Gastroesophageal sphincter (tissue), 4 donors: ENCODE results near the gene REPS2. TPM values are rescaled to one million over a fixed set of nuclear protein-coding genes. Genes with fewer than 3 reads are reported as not detected.

Source experiments
- ATAC-seq: fragments of 150-250 bp; one replicate; pipeline ENCODE4 v1.9.1; 2016; ENCODE audit warnings: mild to moderate bottlenecking, moderate library complexity
- H3K27ac ChIP-seq, 4 donors: fragments of 200-600 bp; sonication (generic) in 3 of 4; 1 replicate in 3 of 4; 2 replicates in 1 of 4; pipeline ENCODE4 v1.5.1; 2016 to 2019
- H3K27me3 ChIP-seq: fragments of 200-600 bp; sonication (generic); one replicate; pipeline ENCODE4 v1.5.1; 2019
- H3K36me3 ChIP-seq, 2 donors: fragments of 200-600 bp; sonication (generic); one replicate each; pipeline ENCODE4 v1.5.1; 2019; ENCODE audit warnings: control low read depth in 1 of 2
- H3K4me1 ChIP-seq, 3 donors: fragments of 200-600 bp; sonication (generic); 1 replicate in 2 of 3; 2 replicates in 1 of 3; pipeline ENCODE4 v1.5.1; 2016 to 2019; ENCODE audit warnings: control low read depth in 2 of 3
- H3K4me3 ChIP-seq, 2 donors: fragments of 200-600 bp; sonication (generic); one replicate each; pipeline ENCODE4 v1.5.1; 2019; ENCODE audit warnings: mild to moderate bottlenecking in 1 of 2, moderate library complexity in 1 of 2
- H3K9me3 ChIP-seq, 3 donors: fragments of 200-600 bp; sonication (generic); one replicate each; pipeline ENCODE4 v1.5.1; 2017 to 2019; ENCODE audit warnings: control low read depth in 2 of 3
- CTCF ChIP-seq, 4 experiments: fragments of 200-600 bp in 2 of 4; fragments of 450-650 bp in 2 of 4; sonication (generic) in 1 of 4; IDR thresholded peaks; one replicate each; pipeline ENCODE4 v1.5.1; 2017 to 2019; ENCODE audit warnings: antibody characterized with exemption in 4 of 4, mild to moderate bottlenecking in 2 of 4, moderate library complexity in 2 of 4
- EP300 ChIP-seq: sonication (generic); formaldehyde crosslinking; IDR thresholded peaks from one replicate; pipeline ENCODE4 v1.6.1; 2017; ENCODE audit warnings: antibody characterized with exemption, mild to moderate bottlenecking
- POLR2A ChIP-seq, 2 donors: fragments of 450-650 bp; IDR thresholded peaks; one replicate each; pipeline ENCODE4 v1.6.1; 2017; ENCODE audit warnings: antibody characterized with exemption in 2 of 2, mild to moderate bottlenecking in 2 of 2, moderate library complexity in 1 of 2
- POLR2AphosphoS5 ChIP-seq: sonication (generic); formaldehyde crosslinking; IDR thresholded peaks from one replicate; pipeline ENCODE4 v1.6.1; 2017; ENCODE audit warnings: antibody characterized with exemption
- WGBS, 2 donors: methylation state at CpG; one replicate each; pipeline ENCODE4 v1.1.5; 2018; ENCODE audit warnings: low coverage in 1 of 2; 5-methylcytosine and 5-hydroxymethylcytosine counted together
- total RNA-seq, 4 donors: library from RNA; depleted of rRNA; stranded (reverse); fragments of >200 nt; gene quantifications; one replicate each; pipeline ENCODE4 v1.1.0, GENCODE V29; 2016

Gene REPS2
- total RNA-seq, 4 donors from 2014 or later = 19.8 to 39.8 (median 24.9) TPM

GRCh38 chrX:17036171-17036961 lies 89.9 kb downstream of the REPS2 start:
- WGBS, 2 donors = 60 to 73% methylated on average over 3 of the region's 4 CpGs
- H3K9me3 ChIP-seq = no peaks in the 10 kb centered on the region
- no peaks in the 10 kb centered on the region for H3K27me3 ChIP-seq
- peaks cover 0 to 26% (median 0%) of the 10 kb centered on the region in 3 donors for H3K4me1 ChIP-seq
- TF ChIP-seq POLR2A (IDR thresholded peaks at IDR 0.05) (no peak), POLR2AphosphoS5 (no peak), EP300 (no peak), CTCF (IDR thresholded peaks at IDR 0.05) (no peak)
- no peaks in the 10 kb centered on the region for H3K36me3 ChIP-seq
- no peak overlapping the region for H3K4me3 ChIP-seq
- no peak overlapping the region for H3K27ac ChIP-seq
- ATAC-seq = no peak

DNA sequence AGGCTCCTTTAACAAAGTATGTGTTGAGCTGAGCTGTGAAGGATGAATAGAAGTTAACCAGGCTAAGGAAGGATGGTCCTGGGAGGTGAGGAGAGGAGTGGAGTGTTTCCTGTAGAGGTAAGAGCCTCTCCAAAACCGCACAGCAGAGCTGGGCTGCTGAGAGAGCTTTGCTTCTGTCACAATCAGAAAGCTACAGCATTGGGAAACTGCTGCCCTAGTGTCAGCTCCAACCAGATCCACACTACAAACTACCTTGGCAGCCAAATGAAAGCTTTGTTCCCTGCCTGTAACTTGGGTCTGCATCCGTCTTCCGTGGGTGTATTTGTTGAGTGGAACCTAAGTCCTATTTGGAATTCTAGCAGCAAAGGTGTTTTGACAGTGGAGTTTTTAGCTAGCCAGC lies 91.8 kb downstream of the REPS2 start:
- Histone ChIP-seq H3K9me3 (no peaks in the 10 kb centered on the region), H3K4me3 (no peak overlapping the region), H3K27me3 (no peaks in the 10 kb centered on the region), H3K36me3 (no peaks in the 10 kb centered on the region), H3K27ac (peak overlapping the region; percentile 74 to 87 (median 81)), H3K4me1 (peaks cover 0 to 37% (median 0%) of the 10 kb centered on the region in 3 donors)
- TF ChIP-seq POLR2AphosphoS5 (no peak), CTCF (IDR thresholded peaks at IDR 0.05) (no peak), EP300 (no peak), POLR2A (IDR thresholded peaks at IDR 0.05) (no peak)
- peak; percentile 65 for ATAC-seq
- 30 to 40% methylated on average over 1 of the region's 3 CpGs for WGBS, 2 donors

GRCh38 chrX:17038681-17039161 lies 92.3 kb downstream of the REPS2 start:
- ATAC-seq = peak; percentile 74
- WGBS, 2 donors = 21% methylated on average over 5 of the region's 7 CpGs; no CpG with 5 or more reads in 1 of the 2 donors
- Histone ChIP-seq H3K9me3 (no peaks in the 10 kb centered on the region), H3K27me3 (no peaks in the 10 kb centered on the region), H3K27ac (peak overlapping the region; percentile 74 to 87 (median 81)), H3K4me3 (no peak overlapping the region), H3K4me1 (peaks cover 0 to 37% (median 0%) of the 10 kb centered on the region in 3 donors), H3K36me3 (no peaks in the 10 kb centered on the region)
- TF ChIP-seq POLR2AphosphoS5 (peak; percentile 48), POLR2A (IDR thresholded peaks at IDR 0.05) (no peak)

DNA sequence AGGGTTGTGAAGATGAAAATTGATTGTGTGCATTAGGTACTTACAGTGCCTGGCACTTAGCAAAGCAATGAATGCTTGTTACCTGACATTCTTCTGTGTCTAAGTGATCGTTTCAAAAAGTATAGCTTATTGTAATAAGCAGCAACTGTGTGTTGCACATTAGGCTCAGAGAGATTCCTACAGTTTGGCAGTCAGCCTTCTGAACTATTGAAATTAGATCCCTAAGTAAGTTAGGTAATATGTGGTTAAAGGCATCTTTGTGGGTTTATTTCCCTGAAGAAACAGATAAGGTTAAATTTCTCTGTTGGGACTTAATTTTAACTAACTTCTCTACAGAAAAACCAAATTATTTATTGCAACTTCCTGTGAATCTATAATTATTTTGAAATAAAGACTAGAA lies 93.4 kb downstream of the REPS2 start:
- TF ChIP-seq POLR2AphosphoS5 (no peak), CTCF (IDR thresholded peaks at IDR 0.05) (no peak), POLR2A (IDR thresholded peaks at IDR 0.05) (no peak), EP300 (no peak)
- Histone ChIP-seq H3K36me3 (no peaks in the 10 kb centered on the region), H3K9me3 (no peaks in the 10 kb centered on the region), H3K27me3 (no peaks in the 10 kb centered on the region), H3K4me3 (no peak overlapping the region), H3K4me1 (peaks cover 0 to 37% (median 0%) of the 10 kb centered on the region in 3 donors), H3K27ac (peak overlapping the region in 3 of 4 donors; percentile 74 to 82 (median 80))
- ATAC-seq = no peak
- 43 to 83% methylated on average over 1 of the region's 1 CpG for WGBS, 2 donors

DNA sequence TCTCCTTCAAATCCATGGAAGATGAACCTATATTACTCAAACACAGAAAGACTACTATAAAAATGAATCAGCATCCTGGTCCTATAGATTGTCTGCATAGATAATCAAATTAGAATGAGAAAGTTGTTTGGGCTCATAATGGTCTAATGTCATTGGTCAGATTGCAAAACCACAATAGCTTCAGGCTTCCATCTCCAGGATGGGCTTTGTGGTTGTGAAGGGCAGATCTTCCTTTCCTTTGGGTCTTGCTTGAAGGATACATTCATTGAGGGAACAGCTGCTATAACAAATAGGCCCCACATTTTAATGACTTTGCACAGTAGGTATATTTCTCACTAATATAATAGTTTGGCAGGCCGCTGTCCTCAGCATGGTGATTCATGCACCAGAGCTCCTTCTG lies 94.3 kb downstream of the REPS2 start:
- Histone ChIP-seq H3K4me1 (peaks cover 0 to 37% (median 0%) of the 10 kb centered on the region in 3 donors), H3K27me3 (no peaks in the 10 kb centered on the region), H3K27ac (no peak overlapping the region), H3K9me3 (no peaks in the 10 kb centered on the region), H3K4me3 (no peak overlapping the region), H3K36me3 (no peaks in the 10 kb centered on the region)
- no CpG with 5 or more reads among the region's 1 CpG for WGBS, 2 donors
- no peak for ATAC-seq
- no peak for TF ChIP-seq EP300
- TF ChIP-seq POLR2AphosphoS5 = no peak
- no peak for TF ChIP-seq CTCF (IDR thresholded peaks at IDR 0.05)
- no peak for TF ChIP-seq POLR2A (IDR thresholded peaks at IDR 0.05)
